Stimulated activated CD4-positive, alpha-beta T cell treated with anti-CD3 and anti-CD28 coated beads, Interleukin-15, amount 100 ng/mL, for 48 hours (primary cell): ENCODE measurements around the gene DCN.

Experiments
- DNase-seq, 2 donors: peaks; one replicate each; pipeline ENCODE4 v3.0.0-alpha.2; 2020; ENCODE audit warnings: low read depth in 2 of 2

DCN gene

DNA sequence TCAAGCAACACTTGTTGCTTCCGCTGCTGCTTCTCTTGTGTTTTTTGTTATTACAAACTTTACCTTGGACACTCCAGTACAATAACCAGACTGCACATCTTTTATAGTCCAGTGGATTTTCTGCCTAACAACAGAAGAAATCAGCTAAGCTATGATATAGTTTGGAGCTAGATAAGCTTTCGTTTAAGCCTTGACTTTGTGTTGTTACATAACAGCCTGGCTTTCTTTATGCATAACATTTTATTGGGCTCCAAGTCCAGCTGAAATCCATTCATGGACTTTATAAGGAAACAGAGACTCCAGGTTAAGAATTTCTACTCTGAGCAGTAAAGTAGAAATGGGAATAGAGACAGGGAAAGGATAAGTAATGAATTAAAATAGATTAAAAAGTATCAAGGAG, 3.5 kb upstream of the DCN start:
- DNase-seq: no peak

- DNase-seq: no peak
Observed at GRCh38 chr12:91185421-91185820, 2.8 kb upstream of the DCN start.

GRCh38 chr12:91183551-91183950, 934 bp upstream of the DCN start:
- no peak for DNase-seq

GRCh38 chr12:91180582-91181395, 1.8 kb downstream of the DCN start:
- DNase-seq: no peak

GRCh38 chr12:91179966-91180561, 2.6 kb downstream of the DCN start:
- DNase-seq: no peak

DNA sequence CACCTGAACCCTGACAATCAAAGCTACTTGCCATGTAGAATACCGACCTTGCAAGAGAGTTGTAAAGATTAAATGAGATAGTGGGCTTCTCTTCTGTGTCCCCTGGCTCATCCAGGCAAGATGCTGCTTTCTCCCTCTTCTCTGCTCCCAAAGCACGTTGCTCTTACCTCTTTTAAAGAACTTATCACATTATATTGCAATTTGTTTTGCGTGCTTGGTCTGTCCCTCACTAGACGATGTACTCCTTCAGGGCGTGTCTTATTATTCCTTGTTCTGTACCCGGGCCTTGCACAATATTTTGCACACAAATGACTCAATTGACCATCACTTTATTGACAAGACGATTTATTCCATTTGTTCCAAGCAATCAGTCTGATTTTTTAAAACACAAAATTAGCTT, 3.3 kb downstream of the DCN start:
- DNase-seq: no peak

DNA sequence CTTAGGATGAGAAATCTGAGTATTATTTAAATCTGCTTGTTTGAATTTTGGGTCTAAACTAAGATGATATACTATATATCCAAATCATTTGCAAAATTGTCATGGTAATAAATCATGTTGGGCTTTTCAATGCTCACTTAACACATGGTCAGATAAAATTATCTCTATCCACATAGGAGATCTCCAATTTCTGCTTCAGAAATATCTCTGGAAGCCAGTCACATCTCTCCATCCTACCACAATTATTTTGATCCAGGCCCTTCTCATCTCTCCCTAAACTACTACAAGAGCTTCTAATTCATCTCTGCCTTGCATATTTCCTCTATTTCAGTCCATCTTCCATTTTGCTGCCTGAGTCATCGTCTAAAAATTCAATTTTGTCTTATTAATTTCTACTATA, 3.8 kb downstream of the DCN start:
- no peak for DNase-seq

- no peak for DNase-seq
Observed at GRCh38 chr12:91178139-91178561, 4.5 kb downstream of the DCN start.

DNA sequence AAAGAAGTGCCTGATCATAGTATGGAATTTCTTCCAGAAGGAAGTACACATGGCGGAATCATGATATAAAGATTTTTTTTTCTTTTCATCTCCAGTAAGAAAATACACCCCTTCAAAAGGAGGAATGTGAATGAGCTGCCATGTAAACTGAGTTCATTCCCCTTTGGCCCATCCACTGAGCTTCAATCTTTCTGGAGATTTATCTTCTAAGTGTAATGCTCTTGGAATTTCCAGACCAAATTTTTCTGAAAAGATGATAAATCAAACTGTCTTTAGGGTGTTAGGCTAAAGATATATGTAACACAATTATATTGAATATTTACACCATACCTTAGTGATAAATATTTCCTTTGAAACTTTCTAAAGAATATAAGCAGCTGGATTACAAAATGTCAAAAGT, 5.2 kb downstream of the DCN start:
- no peak for DNase-seq

GRCh38 chr12:91176915-91177314, 5.7 kb downstream of the DCN start:
- no peak for DNase-seq

GRCh38 chr12:91176358-91176757, 6.3 kb downstream of the DCN start:
- DNase-seq: no peak

- DNase-seq: no peak
Observed at GRCh38 chr12:91173124-91173523, 9.5 kb downstream of the DCN start.

DNA sequence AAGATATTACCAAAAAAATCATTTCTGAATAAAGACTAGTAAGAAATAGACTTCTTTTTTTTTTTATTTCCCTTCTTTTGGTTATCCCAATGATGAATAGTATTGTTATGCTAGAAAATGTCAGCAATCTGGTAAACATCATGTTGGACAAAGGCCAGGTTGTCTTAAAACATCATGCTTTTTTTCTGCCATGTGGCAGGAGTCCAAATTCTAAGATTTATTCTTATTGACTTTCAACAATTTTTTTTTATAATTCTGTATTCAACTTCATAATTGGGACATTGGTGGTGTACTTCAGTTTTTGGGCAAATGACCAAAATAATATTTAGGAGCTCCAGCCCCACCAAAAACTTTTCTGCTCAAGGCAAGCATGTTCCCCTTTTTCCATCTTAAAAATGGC, 10.5 kb downstream of the DCN start:
- DNase-seq: no peak

- DNase-seq: no peak
Observed at GRCh38 chr12:91171476-91171875, 11.1 kb downstream of the DCN start.

- no peak for DNase-seq
Observed at GRCh38 chr12:91163116-91163515, 19.5 kb downstream of the DCN start.

GRCh38 chr12:91161009-91161408, 21.6 kb downstream of the DCN start:
- DNase-seq: no peak

- no peak for DNase-seq
Observed at GRCh38 chr12:91155990-91156389, 26.6 kb downstream of the DCN start.

DNA sequence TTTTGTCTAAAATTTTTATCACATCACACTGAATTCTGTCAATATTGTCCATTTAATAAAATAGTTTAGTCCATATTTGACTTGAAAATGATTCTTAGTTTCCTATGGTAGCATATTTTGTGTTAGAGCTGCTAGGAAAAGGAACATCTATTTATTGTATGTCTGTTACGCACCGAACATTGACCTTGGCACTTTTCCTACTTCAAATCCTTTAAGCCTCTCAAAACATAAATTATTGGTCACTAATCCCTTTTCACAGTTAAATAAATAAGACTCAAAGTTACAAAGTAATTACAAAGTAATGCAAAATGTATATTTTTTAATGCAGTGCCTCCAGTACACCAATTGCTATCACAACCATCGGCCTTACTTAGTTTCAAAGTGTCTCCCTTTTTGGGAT, 28.5 kb downstream of the DCN start:
- no peak for DNase-seq

DNA sequence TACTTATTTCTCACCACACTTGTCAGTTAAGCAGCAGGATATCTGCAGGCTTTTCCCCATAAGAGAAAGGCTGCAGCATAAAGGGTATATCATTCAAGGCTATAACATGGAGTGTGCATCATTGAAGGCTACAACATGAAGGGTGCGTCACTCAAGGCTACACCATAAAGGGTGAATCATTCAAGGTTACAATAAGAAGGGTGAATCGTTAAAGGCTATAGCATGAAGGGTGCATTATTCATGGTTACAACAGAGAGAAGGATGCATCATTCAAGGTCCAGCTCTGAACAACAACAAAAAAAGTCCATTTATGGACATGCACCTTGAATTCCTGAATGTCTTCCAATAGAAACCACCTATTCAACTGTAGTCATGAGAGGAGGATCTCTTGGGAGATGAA, 38.6 kb downstream of the DCN start:
- no peak for DNase-seq

DNA sequence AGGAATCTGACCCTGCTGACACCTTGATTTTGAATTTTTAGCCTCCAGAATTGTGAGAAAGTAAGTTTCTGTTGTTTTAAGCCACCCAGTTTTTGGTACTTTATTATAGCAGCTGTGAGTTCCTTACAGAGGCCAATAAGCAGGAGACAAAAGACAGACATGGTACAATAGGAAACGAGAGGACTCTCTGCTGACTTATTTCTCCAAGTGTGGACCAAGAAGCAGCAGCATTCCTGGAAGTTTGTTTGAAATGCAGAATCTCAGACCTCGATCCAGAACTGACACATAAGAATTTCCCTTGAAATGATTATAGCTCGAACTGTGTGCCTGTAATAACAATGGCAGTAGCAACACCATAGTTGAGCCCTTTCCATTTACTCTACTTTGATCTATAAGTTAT, 39.4 kb downstream of the DCN start:
- no peak for DNase-seq

- no peak for DNase-seq
Observed at GRCh38 chr12:91142221-91142631, 40.4 kb downstream of the DCN start.

DNA sequence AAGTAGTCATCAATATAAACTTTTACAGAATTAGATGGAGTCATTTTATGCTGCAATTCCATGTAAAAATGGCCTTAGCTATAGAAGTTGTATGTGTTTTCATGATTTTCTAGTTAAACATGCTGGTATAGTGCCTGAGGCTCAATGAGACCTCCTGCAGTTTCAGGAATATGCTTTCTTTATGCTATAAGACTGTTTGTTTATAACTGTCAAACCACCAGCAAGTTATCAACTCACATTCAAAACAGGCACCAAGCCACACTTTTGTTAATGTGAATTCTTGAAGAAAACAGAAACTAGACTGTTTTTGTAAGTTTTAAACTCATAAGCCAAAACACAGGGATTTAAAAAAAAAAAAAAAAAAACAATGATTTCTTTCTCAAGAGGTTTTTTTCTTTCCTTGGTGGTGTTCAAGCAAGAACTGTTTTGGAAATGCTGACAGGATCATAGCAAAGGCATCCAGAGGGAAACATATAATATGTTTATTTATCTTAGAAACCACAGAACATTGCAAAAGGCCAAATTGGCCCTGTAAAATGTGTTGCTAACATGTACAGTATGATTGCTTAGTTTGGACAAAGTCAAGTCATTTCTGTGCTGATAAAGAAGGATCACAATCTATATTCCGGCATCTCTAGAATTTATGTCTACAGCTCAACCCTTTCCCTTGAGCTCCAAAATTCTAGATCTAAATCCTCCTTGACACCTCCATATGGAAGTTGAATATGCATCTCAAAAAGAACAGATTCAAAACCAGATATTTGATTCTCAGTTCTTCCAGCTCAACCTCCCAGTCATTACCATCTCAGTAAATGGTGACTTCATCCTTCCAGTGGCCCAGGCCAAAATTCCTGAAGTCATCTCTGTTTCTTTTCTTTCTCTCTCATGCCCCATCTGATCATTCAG, 42.3 kb downstream of the DCN start:
- DNase-seq: no peak

GRCh38 chr12:91139286-91139685, 43.3 kb downstream of the DCN start:
- DNase-seq: no peak
